HG03280 (cell line): ENCODE data around the gene RAC2.

Experiments
- ATAC-seq: cut with Tn5 transposase; IDR thresholded peaks from one replicate; pipeline ENCODE4 v1.9.1; 2021; ENCODE audit warnings: mild to moderate bottlenecking, moderate library complexity; ENCODE audit not compliant: unreplicated experiment

RAC2 gene

GRCh38 chr22:37222440-37222971, 21.6 kb downstream of the RAC2 start:
- no peak for ATAC-seq

GRCh38 chr22:37221424-37222333, 22.4 kb downstream of the RAC2 start:
- ATAC-seq: no peak

DNA sequence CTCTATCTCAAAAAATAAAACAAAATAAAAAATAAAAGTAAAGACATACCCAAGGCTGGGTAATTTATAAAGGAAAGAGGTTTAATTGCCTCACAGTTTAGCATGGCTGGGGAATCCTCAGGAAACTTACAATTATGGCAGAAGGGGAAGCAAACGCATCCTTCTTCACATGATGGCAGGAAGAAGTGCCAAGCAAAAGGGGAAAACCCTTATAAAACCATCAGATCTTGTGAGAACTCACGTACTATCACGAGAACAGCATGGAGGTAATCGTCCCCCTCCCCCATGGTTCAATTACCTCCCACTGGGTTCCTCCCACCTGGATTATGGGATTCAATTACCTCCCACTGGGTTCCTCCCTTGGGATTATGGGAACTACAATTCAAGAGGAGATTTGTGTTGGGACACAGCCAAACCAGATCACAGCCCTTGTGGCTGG, 23.5 kb downstream of the RAC2 start:
- no peak for ATAC-seq

GRCh38 chr22:37219533-37219932, 24.5 kb downstream of the RAC2 start:
- no peak for ATAC-seq

GRCh38 chr22:37218771-37219411, 25.2 kb downstream of the RAC2 start:
- peak; percentile 77 for ATAC-seq

- peak; percentile 8 for ATAC-seq
Observed at GRCh38 chr22:37218399-37218770, 25.7 kb downstream of the RAC2 start.

GRCh38 chr22:37215890-37216289, 28.2 kb downstream of the RAC2 start:
- ATAC-seq: no peak

GRCh38 chr22:37214731-37215030, 29.4 kb downstream of the RAC2 start:
- no peak for ATAC-seq

GRCh38 chr22:37213941-37214730, 29.9 kb downstream of the RAC2 start:
- ATAC-seq: no peak

GRCh38 chr22:37213218-37213855, 30.7 kb downstream of the RAC2 start:
- ATAC-seq: no peak

DNA sequence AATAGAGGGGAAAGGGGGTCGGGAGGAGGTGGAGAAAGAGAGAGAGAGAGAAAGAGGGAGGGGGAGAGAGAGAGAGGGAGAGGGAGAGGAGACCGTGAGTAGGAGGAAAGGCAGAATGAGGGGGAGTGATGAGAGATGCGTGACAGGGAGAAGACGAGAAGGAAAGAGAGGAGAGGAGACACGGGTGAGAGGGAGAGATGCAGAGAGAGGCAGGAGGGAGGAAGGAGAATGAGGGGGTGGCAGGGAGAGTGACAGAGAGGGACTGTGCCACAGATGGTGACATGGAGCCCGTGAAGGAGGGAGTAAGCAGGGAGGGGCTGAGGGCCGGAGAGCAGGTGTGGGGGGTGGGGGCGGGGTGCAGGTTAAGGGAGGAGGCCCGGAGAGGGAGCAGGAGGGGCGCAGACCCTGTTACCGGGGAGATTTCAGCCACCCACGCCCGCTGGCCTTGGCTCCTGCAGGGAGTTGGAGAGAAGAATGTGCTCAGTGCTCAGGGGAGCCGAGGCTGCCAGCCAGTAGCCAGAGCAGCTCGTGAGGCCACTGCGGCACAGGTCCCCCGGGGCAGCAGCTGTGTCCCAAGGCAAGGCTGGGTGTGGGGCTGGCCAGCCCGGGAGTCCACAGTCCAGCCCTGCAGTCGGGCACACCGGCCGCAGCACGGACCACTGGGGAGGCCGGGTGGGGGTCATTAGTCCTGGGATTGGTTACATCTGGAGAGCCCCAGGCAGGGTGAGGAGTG, 31.7 kb downstream of the RAC2 start, which contains the start of gene SSTR3:
TSS of gene SSTR3 (minus strand) at position 304 of the 733 bp plus-strand sequence. CDS start 4,674 bp downstream, outside the sequence.
- no peak for ATAC-seq

- ATAC-seq: no peak
Observed at GRCh38 chr22:37211866-37212173, 32.2 kb downstream of the RAC2 start.

GRCh38 chr22:37211075-37211865, 32.8 kb downstream of the RAC2 start:
- no peak for ATAC-seq

DNA sequence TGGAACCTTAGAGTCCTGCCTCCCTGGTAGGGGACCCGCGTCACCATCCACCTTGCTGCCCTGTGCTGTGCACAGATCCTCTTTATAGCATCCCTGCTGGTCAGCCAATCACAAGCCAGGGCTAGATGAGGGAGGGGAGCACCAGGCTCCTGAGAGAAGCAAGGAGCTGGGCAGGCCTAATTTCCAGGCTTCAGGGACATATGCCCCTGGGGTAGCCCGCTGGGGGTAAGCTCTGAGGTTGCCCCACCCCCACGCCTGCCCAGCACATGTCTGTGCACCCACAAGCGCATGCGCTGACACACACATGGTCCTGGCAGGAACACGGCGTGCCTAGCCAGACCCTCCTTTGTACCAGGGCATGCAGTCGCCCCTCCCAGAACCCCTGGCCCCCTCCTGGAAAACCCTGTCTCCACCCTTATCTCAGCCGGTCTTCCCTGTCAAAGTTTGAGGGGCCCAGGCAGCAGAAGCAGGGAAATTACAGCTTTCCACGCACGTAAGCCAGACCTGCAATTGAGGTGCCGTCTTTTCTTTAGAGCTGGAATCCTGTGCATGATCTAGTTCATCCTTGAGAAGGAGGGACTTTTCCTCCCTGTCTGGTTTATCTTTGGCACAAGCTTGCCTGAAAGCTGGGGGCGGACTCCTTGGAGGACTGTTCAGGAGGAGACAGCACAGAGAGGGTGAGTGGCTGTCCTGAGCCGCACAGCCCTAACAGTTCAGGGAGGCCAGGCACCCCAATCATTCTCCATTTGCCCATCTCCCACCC, 33.8 kb downstream of the RAC2 start:
- ATAC-seq: no peak

GRCh38 chr22:37209140-37209845, 34.8 kb downstream of the RAC2 start:
- no peak for ATAC-seq

- no peak for ATAC-seq
Observed at GRCh38 chr22:37208401-37209139, 35.5 kb downstream of the RAC2 start.

DNA sequence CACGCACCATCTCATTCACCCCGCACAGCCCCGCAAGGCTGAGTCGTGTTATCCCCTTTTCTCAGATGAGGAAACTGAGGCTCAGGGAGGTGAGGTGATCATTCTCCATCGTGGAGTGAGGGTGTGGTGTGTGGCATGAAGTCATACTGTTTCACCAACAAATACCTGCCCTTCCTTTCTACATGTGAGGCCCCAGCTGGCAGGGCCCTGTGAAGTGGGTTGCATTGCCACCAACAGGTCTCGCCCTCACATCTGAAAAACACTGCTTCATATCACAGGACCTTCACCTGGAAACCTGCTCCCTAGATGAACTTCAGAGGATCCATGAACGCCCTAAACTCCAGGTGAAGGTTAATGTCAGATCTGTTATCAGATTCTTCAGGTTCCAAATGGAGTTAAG, 36.1 kb downstream of the RAC2 start:
- no peak for ATAC-seq
